GM12875 (cell line): ENCODE measurements around the gene THBD.
A peak's percentile ranks its signal among the peaks of the same experiment; 100 is the strongest.

Experiments used
- H3K4me3 ChIP-seq: one replicate; pipeline ENCODE4 v1.5.1; 2011; ENCODE audit warnings: low read depth, low read length, control low read depth
- TF ChIP-seq, protein P1 (sequence below): IDR thresholded peaks from 2 replicates; pipeline ENCODE4 v1.5.1; 2011; ENCODE audit warnings: low read depth, mild to moderate bottlenecking, control low read depth, inconsistent platforms, low read length, moderate library complexity, borderline replicate concordance; ENCODE audit not compliant: insufficient read depth

Gene THBD

DNA sequence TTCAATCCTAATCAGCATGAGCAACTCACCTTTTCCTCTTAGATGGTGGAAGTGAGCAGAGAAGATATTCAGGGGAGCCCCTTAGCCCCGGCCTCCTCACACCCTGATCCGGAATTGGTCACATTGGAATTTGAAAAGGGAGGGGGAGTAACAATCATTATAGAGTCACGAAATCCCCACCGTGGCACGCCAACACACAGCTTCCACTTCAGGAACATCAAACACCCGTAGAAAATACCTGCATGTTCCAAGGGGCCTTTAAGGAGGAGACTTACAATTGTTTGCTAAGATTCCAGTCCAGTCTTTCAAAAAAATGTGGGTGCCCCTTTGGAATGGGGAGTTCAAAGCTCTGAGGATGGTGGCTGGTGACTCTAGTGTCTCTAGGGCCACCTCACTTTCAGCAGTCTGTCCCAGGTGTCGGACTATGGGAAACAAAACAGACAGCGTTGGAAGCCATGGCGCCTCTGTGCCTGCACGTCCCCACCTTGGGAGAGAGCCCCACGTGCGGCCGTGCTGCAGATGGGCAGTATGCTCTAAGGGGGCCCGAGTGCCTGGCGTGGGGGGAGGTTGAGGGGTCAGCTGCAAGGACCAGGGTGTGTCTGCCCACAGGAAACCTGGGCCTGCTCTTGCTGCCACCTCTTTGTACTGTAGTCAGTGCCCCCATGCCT, 34.2 kb upstream of the THBD start:
- TF ChIP-seq, protein P1, sequence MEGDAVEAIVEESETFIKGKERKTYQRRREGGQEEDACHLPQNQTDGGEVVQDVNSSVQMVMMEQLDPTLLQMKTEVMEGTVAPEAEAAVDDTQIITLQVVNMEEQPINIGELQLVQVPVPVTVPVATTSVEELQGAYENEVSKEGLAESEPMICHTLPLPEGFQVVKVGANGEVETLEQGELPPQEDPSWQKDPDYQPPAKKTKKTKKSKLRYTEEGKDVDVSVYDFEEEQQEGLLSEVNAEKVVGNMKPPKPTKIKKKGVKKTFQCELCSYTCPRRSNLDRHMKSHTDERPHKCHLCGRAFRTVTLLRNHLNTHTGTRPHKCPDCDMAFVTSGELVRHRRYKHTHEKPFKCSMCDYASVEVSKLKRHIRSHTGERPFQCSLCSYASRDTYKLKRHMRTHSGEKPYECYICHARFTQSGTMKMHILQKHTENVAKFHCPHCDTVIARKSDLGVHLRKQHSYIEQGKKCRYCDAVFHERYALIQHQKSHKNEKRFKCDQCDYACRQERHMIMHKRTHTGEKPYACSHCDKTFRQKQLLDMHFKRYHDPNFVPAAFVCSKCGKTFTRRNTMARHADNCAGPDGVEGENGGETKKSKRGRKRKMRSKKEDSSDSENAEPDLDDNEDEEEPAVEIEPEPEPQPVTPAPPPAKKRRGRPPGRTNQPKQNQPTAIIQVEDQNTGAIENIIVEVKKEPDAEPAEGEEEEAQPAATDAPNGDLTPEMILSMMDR, result no peak
- peak overlapping the region; percentile 46 for H3K4me3 ChIP-seq

DNA sequence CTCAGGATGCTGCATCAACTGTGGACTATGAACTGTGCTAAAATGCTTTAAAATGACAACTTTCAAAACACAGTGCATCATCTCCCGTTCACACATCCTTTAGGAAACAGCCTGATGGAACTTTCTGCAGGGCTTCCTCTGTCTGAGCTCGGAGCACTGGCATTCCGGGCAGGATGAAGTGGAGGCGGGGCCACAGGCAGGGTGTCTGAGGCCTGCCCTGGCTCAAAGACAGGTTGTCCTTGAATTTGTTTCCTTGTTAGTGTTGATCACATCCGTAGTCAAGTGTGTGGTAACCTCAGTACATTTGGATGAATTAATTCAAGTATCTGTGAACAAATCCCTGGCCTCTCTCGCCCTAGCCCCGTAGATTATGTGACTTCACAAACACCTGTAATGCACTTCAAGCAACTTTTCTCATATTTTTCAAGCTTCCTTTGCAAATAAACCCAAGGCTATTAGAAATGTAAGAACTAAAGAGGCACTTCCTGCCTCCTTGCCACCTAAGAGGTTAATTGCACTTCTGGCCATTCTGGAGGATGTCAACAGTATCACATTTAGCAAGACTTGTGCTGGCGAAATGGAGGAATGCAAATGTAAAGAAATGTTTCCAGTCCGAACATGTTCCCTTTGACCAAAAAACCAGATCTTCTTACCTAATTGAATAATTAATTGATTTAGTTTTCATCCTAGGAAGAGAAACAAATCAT, 33.5 kb upstream of the THBD start:
- TF ChIP-seq, protein P1, result no peak

DNA sequence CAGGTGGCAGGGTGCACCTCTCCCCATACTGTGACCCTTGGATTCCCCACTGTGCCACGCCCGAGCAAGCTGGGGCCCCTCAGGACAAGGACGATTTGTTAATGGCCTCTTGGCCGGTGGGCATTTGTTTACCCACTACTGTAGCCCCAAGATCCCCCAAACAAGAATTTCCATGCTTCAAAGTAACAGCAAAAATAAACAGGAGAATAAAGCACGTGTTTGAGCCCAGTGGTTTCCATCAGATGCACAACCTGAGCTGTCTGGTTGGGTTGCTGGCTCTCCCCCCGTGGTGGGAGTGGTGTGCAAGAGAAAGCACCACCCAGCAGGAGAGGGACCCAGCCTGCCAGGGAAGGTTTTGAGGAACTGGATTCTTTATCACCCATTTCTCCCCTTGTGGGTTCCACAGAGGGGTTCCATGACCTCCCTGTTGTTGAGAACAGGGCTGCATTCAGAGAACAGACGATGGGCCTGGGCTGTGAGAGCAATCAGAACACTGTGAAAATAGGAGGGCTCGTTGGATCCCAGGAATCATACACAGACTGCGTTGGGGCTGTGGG, 31.9 kb upstream of the THBD start:
- H3K4me3 ChIP-seq, result no peak overlapping the region
- TF ChIP-seq, protein P1, result no peak

More for the DNA sequence above, 33.5 kb upstream of the THBD start:
- peak overlapping the region; percentile 46 for H3K4me3 ChIP-seq

DNA sequence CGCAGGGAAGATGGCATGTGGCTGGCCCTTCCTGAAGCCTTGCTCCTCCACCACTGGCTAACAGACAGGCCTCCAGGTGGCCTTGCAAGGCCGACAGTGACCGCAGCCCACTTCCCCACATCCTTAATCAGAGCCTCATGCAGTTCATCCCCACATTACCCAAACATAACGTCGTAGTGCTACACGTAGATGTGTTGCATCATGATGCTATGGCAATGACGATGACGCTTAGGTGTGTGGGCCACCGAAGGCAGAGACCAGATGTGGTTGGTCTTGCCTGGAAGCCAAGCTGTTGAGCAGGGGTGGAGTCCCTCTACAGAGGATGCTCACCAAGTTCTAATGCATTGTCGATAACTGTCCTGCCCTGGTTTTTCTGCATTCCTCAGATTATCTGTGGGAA, 31.0 kb upstream of the THBD start:
- TF ChIP-seq, protein P1, result no peak
- H3K4me3 ChIP-seq, result no peak overlapping the region

DNA sequence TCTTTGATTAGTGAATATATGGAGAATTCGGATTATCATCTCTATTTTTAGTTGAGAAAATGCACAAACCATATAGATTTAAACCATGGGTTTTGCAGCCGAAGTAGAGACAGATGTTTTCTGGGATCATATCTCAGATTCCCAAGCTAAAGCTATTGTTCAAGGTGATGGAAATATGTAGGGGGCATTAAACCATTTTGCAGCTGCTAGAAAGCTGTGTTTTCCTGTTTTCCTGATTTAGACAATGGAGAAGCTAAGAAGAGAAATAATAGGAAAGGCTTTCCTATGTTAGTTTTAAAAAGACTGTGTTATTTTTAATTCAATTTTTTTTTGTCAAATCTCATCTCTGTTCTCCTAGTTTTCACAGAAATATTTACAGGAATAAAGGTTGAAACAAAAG, 30.5 kb upstream of the THBD start:
- TF ChIP-seq, protein P1, result no peak
- no peak overlapping the region for H3K4me3 ChIP-seq

DNA sequence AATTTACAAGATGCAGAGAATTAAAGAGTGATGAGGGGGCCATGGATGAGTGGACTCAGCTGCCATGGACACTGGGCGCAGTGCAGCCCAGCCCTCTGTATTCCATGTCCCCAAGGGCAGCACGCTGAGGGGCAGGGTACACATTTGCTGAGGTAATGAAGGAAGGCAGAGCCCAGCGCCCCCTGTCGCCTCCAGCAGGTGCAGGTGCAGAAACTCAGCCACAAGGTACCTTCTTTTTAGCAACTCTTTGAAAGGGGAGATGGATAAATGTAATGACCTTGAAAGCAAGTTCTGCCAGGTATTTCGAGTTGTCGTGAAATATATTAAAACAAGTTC, 29.5 kb upstream of the THBD start:
- H3K4me3 ChIP-seq, result no peak overlapping the region
- TF ChIP-seq, protein P1, result peak; percentile 57

DNA sequence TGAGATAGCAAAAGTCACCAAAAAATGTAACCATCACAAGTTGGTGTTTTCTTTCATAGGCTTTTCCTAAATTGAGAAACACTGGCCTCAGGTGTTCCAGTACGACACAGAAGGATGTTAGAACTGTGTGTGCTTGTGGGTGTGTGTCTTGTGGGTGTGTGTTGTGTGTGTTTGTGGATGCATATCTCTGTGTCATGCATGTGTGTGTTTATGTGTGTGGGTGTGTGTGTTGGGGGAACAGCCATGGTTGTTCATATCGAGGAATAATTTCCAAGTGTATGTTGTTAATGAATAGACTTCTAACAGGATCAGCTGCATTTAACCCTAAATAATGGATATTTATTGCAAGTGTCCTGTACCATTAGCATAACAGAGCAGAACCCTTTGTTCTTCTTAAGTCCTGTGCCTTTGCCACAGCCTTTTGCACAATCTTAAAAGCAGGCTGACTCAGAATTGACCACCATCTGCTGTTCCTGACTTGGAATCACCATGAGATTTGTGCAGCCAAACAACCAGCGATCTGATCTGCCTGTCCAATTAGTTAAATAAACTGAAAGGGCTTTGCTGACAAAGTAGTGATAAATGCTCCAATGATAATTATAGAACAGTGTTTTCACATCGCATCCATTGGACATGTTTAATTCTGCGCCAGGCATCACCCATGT, 29.0 kb upstream of the THBD start:
- TF ChIP-seq, protein P1, result no peak
- no peak overlapping the region for H3K4me3 ChIP-seq
